Tongue (tissue), 2 donors: Measurements from ENCODE around the gene MTARC1. TPM values are rescaled to one million over a fixed set of nuclear protein-coding genes. Genes with fewer than 3 reads are reported as not detected.
A peak's percentile ranks its signal among the peaks of the same experiment; 100 is the strongest.

ENCODE experiments used
- DNase-seq: peaks from one replicate; pipeline ENCODE4 v3.0.0-alpha.2; 2015
- total RNA-seq: library from RNA; depleted of rRNA; stranded (reverse); fragments of >200 nt; gene quantifications from one replicate; pipeline ENCODE4 v1.2.3, GENCODE V29; 2014

Gene MTARC1
- total RNA-seq, 1 donor from 2014 or later: 5.1 TPM

DNA sequence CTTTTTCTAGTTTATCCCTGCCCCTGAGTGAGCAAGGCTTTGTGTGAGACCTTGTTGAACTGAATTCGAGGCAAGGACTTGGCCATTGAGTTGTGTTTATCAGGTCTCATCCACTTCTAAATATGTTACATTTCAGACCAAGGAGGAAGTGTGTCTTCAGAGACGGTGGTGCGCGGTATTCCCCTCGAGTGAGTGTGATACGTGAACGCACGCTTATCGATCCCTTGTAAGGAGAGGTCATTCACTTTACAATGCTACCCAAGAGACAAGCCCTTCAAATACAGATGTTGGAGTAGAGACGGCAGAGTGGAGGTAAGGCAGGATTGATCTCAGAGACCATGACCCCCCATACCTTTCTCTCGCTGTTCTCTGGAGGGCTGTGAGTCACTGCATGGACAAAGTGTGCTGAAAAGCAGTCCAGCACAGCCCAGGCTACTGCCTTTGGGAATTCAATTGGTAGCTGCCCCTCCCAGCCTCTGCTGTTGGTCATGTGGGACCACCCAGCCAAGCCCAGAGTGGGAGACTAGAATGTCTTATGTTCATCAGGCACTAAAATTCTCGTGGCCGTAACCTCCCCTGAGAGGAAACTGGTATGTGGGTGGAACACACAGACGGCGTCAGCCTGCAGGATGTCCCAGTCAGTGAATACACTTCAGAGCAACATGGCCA, 16.3 kb upstream of the MTARC1 start:
- no peak for DNase-seq

DNA sequence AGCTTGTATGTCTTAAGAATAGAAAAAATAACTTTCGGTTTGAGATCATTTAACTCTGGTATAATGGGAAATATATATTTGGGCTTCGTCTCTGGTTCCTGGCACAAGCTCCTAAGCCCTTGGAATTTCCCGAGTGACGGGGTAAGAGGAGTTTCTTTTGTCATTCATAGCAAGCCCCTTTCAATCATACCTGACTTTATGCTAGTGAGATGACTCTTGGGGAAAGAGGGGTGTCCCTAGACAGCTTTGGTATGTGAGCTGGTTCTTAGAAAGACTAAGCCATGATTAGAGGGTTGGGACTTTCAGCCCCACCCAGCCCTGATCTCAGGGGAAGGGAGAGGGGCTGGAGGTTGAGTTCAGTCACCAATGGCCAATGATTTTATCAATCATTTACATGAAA, 13.9 kb upstream of the MTARC1 start:
- DNase-seq: no peak

DNA sequence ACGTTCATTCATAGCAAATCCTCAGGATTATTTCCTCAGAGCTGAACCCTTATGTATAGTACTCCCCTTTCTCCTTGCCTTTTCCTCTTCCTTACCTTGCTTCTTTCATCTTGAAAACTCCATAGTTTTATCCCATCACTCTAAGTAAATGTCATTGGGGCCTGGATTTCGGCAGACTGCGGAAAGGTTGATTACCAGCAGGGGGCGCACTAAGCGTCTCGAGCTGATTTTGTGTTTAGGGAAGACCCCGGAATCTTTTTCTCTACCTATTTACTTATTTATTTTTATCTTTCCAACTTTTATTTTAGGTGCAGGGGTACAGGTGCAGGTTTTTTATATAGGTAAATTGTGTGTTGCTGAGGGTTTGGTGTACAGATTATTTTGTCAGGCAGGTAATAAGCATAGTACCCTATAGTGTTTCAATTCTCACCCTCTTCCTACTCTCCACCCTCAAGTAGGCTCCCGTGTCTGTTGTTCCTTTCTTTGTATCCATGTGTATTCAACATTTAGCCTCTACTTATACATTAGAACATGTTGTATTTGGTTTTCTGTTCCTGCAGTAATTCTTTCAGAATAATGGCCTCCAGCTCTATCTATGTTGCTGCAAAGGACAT, 11.4 kb upstream of the MTARC1 start:
- DNase-seq: peak; percentile 39

DNA sequence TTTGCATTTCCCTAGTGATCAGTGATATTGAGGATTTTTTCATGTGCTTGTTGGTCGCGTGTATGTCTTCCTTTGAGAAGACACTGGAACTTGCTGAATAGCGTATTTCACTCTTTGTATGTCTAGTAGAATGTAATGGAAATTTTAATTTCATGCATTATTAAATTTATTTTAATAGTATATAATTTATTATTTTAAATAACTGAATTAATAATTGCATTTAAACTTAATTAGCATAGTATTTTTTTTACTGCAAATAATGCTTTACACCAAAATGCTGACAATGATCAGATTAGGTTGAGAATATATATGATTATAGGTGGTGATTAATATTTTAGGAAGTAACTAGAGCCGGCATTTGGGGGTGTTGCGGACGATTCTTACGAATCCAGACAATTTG, 10.5 kb upstream of the MTARC1 start:
- DNase-seq: no peak

DNA sequence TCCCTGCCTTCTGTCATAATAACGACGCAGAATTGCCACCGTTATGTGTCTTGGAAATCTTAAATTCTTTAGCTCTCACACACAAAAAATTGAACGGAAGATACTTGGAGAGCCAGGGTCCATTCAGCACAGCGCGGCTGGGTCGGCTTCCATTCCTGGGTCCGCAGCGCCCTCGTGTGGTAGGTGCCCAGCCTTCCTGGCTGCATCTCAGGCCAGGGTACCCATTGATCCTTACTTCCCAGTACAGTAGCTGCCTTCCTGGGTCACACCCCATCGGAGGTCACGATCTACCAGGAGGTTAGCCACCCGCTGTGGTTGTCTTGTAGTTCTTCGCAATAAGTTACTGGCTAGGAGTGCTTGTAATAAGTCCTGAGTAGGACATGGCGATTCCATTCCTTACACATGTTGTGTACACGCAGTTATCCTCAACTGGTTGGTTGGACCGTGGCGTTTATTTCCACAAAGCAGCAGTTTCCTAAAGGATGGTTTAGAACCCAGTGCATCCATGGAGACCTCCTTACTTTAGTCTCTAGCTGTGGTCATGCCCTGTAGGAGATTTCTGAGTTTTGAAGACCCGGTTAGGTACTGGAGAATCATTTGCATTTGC, 9.9 kb upstream of the MTARC1 start:
- peak; percentile 90 for DNase-seq

DNA sequence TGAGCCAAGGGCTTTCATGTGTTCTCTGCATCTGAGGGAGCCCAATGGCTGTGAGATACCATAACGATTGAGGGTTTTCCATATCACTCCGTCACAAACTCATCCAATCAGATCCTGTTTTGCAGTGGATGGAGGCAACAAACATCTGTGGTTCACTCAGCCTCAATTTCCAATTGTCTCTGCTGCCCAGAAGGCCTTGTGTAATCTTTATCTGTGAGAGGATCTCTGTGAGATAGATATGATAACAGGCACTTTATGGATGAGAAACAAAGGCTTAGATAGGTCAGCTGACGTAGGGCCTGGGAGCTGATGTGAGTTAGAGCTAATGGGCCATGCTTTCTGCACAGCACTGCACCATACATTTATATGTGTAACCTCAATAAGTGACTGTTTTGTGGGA, 3.3 kb upstream of the MTARC1 start:
- DNase-seq: no peak

DNA sequence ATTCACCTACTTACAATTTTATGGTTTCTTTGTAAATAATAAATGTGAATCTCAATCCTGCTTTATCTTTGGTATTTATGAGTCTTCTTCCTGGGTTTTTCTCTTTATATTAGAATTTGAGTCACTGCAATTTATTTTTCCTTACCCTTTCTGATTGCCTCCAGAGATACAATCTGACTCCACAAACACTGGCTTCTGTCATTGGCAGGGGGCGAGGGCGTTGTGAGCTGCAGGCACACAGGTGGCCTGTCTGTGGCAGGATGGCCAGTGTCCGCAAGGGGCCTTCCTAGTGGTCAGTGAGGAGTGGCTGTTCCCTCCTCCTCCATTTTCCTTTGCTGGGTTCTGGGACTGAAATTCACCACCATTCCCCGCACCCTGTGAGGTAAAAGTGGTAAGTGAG, 2.0 kb upstream of the MTARC1 start:
- DNase-seq: no peak

DNA sequence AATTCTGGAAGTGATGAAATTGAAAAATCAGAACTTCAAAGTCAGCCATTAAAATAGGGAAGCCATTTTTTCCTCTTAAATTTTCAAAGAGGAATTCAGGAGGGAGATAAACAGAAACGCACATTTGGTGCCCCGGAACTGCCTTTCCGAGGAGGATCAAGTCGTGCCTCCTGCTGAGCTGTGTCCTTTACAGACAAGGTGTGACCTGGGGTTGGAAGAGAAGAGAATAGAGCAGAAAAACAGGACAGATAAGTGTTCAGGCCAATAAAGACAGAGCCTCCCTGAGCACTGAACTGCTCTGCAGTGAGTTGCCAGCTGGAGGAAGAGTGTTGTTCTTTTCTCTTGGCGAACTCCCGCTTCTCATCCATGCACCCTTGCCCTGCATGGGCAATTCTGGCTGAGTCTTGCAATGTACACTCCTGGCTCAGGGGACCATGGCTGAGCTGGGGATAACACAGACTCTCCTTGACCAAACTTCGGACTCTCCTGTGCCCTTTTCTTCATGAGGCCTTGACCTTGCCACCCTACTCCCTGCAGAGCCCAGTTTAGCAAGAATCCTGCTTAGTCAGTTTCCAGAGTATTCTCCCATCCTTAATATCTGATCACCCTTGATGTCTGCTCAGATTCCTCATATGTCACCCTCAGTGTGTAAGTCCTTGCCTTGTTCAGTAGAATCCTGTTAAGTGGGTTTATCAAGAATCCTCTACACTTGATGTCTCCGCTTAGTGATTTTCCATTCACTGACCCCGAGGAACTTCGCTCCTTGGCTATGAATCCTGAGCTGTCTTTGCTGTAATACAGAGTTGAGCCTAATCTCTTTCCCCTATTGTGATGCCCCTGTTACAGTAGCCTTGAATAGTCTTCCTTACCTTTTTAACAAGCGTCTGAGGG, 1.3 kb upstream of the MTARC1 start:
- no peak for DNase-seq

DNA sequence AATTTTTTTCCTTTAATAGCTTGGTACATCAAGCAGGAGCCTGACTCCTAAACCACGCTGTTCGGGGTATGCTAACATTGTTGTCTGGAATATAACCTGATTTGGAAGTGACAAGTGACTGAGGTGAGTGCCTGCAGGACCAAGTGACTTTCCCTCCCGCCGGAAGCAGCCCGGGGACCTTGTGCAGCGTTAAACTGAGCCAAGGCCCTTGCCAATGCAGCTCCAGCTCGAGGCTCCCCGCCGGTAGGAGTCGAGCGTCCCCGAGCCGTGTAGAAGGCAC, 716 bp upstream of the MTARC1 start:
- no peak for DNase-seq

DNA sequence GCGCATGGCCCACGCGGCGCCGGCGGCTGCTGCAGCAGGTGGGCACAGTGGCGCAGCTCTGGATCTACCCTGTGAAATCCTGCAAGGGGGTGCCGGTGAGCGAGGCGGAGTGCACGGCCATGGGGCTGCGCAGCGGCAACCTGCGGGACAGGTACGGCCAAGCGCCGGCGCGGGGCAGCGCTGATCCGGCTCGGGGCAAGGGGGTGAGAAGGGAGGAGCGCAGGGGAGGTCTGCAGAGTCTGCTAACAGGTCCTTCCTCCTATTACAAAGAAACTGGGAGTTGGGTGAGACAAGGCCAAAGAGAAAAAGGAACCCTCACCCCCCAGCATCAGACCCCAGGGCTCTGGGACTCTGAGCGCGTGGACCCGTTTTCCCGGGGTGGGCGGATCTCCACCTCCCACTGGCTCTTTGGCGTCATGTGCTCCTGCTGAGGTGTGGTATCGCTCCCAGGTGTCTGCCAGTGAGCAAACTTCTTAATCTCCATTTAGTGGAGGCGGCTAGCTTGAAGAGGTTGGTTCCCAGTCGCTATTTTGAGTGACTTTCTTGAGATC, 431 bp downstream of the MTARC1 start:
- DNase-seq: peak; percentile 39

DNA sequence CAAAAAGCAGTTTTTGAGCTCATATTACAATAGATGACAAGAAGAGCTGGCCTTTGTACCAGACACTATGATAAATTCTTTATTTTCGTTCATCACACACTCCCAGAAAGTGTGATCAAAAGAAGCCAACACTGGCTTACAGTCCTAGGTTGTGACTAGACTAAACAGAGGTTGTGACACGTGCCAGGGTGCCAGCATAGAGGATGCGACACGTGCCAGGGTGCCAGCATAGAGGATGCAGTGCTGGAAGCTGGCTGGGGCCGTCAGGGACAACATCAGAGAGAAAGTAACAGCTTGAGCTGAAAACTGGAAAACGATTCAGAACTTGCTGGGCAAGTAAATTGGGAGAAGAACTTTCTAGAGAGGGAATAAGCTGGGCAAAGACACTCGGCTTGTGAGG, 2.2 kb downstream of the MTARC1 start:
- no peak for DNase-seq

DNA sequence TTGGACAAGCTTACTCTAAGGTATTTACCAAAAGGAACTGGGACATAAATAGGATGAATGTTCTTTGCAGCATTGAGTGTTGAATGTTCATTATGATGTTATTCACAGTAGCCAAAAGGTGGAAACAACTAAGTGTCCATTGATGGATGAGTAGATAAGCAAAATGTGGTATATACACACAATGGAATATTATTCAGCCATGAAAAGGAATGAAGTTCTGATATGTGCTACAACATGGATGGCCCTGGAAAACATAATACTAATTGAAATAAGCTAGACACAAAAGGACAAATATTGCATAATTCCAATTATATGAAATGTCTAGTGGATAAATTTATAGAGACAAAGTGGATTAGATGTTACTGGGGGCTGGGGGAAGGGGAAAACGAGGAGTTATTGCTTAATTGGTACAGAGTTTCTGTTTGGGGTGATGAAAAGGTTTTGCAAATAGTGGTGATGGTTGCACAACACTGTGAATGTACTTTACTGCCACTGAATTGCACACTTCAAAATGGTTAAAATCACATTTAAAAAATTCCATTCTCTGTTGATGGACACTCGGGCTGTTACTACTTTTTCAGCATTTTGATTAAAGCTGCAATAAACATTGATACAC, 2.9 kb downstream of the MTARC1 start:
- DNase-seq: no peak

DNA sequence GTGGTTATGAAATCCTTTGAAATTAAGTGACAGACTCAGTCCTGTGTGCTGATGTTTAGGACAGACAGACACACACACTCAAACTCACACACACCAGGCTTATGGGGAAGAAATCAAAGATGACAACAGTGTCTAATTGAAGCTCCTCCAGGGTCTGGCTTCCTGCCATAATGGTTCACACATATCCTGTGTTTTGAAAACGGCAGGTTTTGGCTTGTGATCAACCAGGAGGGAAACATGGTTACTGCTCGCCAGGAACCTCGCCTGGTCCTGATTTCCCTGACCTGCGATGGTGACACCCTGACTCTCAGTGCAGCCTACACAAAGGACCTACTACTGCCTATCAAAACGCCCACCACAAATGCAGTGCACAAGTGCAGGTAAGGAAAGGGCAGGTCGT, 4.6 kb downstream of the MTARC1 start:
- DNase-seq: no peak

DNA sequence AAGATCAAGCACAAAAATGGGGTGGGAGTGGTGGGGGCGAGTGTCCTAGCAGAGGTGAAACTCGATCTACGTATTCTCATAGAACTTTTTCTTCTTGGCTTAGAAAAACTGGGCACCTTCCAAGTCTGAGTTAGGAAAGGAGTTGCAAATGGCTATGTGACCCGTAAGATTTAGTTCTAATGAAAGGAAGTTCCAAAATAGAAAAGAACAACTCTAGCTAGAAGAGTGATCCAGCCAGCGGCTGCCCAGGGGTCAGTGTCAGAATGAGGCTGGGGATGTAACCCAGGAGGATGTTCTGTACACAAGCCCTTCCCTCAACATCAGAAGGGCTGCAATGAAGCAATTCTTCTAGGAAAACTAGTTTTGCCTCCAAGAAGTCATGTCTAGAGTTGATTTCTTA, 5.2 kb downstream of the MTARC1 start:
- peak; percentile 57 for DNase-seq

DNA sequence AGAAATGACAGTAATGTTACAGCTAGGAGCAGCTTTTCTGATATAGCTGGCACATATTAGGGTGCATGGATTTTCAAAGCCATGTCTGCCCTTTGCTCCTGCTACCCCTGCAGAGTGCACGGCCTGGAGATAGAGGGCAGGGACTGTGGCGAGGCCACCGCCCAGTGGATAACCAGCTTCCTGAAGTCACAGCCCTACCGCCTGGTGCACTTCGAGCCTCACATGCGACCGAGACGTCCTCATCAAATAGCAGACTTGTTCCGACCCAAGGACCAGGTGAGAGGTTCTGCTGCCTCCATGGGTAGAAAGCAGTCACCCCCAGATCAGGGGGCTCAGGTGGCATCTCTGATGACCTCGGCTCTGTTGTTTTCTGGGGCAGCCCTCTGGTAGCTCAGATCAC, 9.8 kb downstream of the MTARC1 start:
- no peak for DNase-seq

DNA sequence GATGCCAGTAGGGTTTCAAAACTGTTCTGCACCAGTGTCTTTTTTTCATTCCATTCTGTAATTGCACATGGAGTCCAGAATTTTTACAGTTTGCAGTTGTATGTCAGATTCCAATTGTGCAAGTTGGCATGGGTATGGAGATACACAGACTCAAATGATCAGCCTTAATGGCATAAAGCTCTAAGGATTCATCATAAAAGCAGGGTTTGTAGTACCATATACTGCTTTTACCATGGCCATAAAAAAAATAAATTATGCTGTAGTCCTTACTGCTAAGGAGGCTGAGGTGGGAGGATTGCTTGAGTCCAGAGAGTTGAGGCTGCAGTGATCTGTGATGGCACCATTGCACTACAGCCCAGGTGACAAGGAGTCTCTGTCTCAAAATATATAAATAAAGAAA, 10.3 kb downstream of the MTARC1 start:
- DNase-seq: no peak

DNA sequence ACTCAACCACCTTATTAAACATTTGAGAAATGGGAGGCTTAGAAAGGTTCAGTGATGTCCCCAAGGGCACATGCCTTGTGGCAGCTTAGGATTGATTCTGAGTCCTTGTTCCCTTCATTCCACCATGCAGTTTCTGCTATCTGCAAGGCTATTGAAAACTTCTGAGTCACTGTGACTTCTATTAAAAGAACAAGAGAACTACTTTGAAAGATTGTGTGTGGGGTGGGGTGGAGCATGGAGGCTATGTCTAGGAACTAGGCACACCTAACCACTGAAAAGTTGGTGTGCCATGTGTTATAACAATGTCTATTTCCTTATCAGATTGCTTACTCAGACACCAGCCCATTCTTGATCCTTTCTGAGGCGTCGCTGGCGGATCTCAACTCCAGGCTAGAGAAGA, 10.8 kb downstream of the MTARC1 start:
- no peak for DNase-seq

DNA sequence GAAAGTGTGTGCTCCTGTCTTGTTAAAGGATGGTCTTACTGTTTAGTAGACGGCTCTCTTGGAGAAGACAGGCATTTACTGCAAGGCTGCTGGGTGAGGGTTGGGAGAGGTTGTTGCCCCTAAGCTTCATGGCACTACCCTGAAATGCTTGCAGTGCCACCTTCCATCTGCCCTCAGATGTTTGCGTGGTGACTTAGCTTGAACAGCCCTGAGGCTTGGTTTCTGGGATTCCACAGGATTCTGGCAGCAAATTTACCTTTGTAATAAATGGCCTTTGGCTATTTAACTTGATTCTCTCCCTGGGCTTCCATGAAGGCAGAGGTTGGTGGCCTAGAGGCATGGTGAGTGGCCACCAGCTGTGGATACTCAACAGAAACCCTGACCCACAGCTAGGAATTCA, 11.6 kb downstream of the MTARC1 start:
- no peak for DNase-seq

DNA sequence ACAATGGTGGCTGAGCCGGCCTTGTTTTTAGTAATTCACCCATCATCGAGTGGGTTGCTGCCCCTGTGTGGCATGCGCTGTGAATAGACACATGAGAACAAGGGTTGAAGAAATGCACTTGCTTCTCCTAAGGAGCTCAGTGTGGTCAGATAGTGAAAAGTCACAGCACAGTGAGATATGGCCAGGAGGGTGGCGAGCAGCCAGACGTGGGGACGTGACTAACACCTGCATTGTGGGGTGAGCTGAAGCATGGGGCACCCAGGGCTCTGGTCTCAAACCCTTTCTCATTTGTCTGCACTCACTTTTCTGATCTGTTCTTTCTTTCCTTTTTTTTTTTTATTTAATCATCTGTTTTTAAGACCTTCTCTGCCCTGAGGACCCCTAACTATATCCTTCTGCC, 13.5 kb downstream of the MTARC1 start:
- DNase-seq: no peak

DNA sequence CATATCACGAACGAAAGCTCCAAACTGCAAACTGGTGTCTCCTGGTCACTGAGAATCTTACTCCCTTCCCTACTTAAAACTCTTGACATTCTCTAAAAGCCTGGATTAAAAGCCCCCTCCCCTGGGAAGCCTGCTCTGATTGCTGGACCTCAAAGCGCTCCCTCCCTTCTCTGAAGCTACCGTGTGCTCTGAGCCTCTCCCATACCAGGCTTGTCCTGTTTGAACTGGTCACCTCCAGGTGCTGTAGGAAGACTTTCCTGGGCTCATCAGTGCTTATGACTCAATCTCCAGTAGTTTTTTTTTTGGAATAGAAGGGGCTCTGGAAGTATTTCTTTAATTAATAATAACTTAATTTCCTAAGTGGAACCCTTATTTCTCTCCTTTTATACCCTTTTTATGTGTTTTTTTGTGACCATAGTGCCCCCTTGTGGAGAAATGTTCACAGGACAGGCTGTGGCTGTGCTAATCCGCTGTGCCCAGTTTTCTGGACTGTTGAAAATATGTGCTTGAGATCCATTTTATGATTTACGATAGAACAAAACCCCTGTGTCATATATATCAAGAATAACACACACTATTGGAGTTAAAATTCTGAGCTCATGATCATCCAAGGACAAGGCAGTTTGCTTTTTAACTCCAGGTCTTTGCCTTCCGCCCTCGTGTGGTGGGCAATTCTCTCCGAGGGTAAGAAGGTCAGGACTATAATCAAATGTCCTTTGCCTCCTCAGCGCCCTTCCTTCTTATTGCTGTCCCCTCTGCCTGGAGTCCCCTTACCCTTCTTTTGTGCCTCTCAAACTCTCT, 16.9 kb downstream of the MTARC1 start:
- DNase-seq: peak; percentile 63

DNA sequence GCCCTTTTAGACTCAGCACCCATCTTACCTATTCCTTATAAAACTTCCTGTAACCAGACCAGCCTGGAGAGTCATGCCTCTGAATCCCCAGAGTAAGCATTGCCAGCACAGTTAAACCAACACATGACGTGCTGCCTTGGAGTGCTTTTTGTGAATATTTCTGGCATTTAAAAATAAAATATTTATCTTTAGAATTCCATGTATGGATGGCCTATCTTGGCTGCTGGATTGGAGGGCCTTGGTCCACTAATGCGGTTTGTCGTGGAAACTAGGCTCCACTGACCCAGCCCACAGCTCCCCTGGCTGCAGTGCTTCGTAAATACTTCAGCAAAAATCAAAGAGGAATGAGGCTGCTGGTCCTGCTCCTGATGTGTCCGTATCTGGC, 17.5 kb downstream of the MTARC1 start:
- no peak for DNase-seq

DNA sequence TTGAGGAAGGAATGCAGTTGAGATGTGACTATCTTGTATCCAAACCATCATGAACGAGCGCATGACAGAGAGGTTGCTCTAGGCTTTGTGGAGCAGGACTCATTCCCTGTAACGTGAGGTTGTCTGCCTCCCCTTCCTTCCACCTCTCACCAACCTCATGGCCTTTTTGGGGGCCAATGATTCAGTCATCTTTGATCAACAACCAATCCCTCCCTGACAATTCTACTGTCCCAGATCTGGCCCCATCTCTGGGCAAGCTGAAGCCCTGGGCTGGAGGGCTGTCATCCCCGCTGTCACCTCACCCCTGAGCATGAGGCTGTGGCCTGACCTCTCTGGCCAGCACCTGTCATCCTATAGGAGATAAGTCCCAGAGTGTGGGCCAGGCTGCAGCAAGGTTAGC, 19.7 kb downstream of the MTARC1 start:
- no peak for DNase-seq
